HCT116 (cell line): ENCODE measurements around the gene PELI3. TPM values are rescaled to one million over a fixed set of nuclear protein-coding genes. Genes with fewer than 3 reads are reported as not detected.

Experiments
- ATAC-seq: fragments of 200-7000 bp; cut with Tn5 transposase; 2 replicates; pipeline ENCODE4 v1.9.1; 2020; ENCODE audit warnings: mild to moderate bottlenecking, moderate library complexity
- BruUV-seq: library from RNA; stranded (reverse); fragments of 400-500 nt; replicated peaks from 2 replicates; lab custom pipeline; 2021; lab: Mats Ljungman, UMichigan
- CTCF ChIA-PET: fragments of 300-600 bp; sonication (Branson Sonifier 250); formaldehyde crosslinking; loops from one replicate; lab custom pipeline; 2021; ENCODE audit warnings: antibody characterized with exemption; lab: Charles Lee
- POLR2A ChIA-PET: fragments of 300-600, 350-600 bp; sonication (Branson Sonifier 250); formaldehyde crosslinking; loops from one replicate; lab custom pipeline; 2021; ENCODE audit warnings: antibody characterized with exemption; lab: Charles Lee
- RAD21 ChIA-PET, 2 experiments: fragments of 300-600 bp; sonication (Branson Sonifier 250); formaldehyde crosslinking; loops; one replicate each; lab custom pipeline; 2023; ENCODE audit warnings: low total read pairs in 2 of 2; ENCODE audit not compliant: uncharacterized antibody in 2 of 2, unreplicated experiment in 2 of 2, low non-redundant PET in 1 of 2; lab: Charles Lee
- DNase-seq: peaks from one replicate; pipeline ENCODE4 v3.0.0-alpha.2; 2010; ENCODE audit warnings: low read depth, low spot score
- H2AFZ ChIP-seq: fragments of 200-600 bp; shearing (Covaris generic), sonication (generic); 2 replicates; pipeline ENCODE4 v1.6.1; 2017; ENCODE audit warnings: low read depth, mixed run types, mixed read lengths, antibody characterized with exemption, low read length; ENCODE audit not compliant: poor library complexity, severe bottlenecking
- H3K27ac ChIP-seq: 2 replicates; pipeline ENCODE4 v1.5.1; 2012; ENCODE audit warnings: low read depth, low read length
- H3K27me3 ChIP-seq: fragments of 200-600 bp; sonication (generic); 2 replicates; pipeline ENCODE4 v1.6.1; 2016; ENCODE audit warnings: mixed run types, low read length, mixed read lengths; ENCODE audit not compliant: insufficient read depth
- H3K36me3 ChIP-seq, 2 experiments: fragments of 200-500 bp in 1 of 2; fragments of 200-600 bp in 1 of 2; sonication (Bioruptor generic) in 1 of 2; sonication (generic) in 1 of 2; 2 replicates each; pipeline versions ENCODE4 v1.5.1 to v1.6.1; 2014 to 2016; ENCODE audit warnings: low read length in 2 of 2, inconsistent platforms in 1 of 2, mixed read lengths in 1 of 2, mixed run types in 1 of 2; ENCODE audit not compliant: insufficient read depth in 2 of 2, control insufficient read depth in 1 of 2
- H3K4me1 ChIP-seq, 2 experiments: fragments of 200-600 bp in 1 of 2; sonication (generic) in 1 of 2; 2 replicates each; pipeline versions ENCODE4 v1.5.1 to v1.6.1; 2012 to 2017; ENCODE audit warnings: low read length in 2 of 2, inconsistent platforms in 1 of 2, mild to moderate bottlenecking in 1 of 2, mixed read lengths in 1 of 2, mixed run types in 1 of 2, moderate library complexity in 1 of 2; ENCODE audit not compliant: insufficient read depth in 2 of 2, control insufficient read depth in 1 of 2
- H3K4me2 ChIP-seq: fragments of 200-600 bp; sonication (generic); 2 replicates; pipeline ENCODE4 v1.6.1; 2017; ENCODE audit warnings: mixed run types, low read length, mixed read lengths
- H3K4me3 ChIP-seq, 2 experiments: fragments of 200-600 bp in 1 of 2; sonication (generic) in 1 of 2; replicated peaks in 1 of 2; 2 replicates each; pipeline ENCODE4 v1.5.1; 2011 to 2016; ENCODE audit warnings: low read length in 2 of 2, control low read depth in 1 of 2, low read depth in 1 of 2, mild to moderate bottlenecking in 1 of 2, mixed read lengths in 1 of 2, mixed run types in 1 of 2
- H3K79me2 ChIP-seq: fragments of 200-600 bp; sonication (generic); 2 replicates; pipeline ENCODE4 v1.6.1; 2017; ENCODE audit warnings: mild to moderate bottlenecking, mixed run types, low read length, moderate library complexity, mixed read lengths; ENCODE audit not compliant: insufficient read depth
- H3K9ac ChIP-seq: fragments of 200-600 bp; sonication (generic); 2 replicates; pipeline ENCODE4 v1.6.1; 2016; ENCODE audit warnings: low read length, mixed read lengths
- H3K9me2 ChIP-seq: fragments of 200-600 bp; sonication (generic), shearing (Covaris generic); 2 replicates; pipeline ENCODE4 v1.6.1; 2017; ENCODE audit warnings: mixed run types, mild to moderate bottlenecking, moderate library complexity; ENCODE audit not compliant: insufficient read depth
- H3K9me3 ChIP-seq, 2 experiments: fragments of 200-500 bp in 1 of 2; fragments of 200-600 bp in 1 of 2; sonication (Bioruptor generic) in 1 of 2; sonication (generic) in 1 of 2; 2 replicates each; pipeline ENCODE4 v1.6.1; 2014 to 2017; ENCODE audit warnings: low read length in 2 of 2, mixed read lengths in 2 of 2, inconsistent platforms in 1 of 2, low read depth in 1 of 2, mild to moderate bottlenecking in 1 of 2, mixed run types in 1 of 2, moderate library complexity in 1 of 2; ENCODE audit not compliant: control insufficient read depth in 1 of 2, insufficient read depth in 1 of 2
- H4K20me1 ChIP-seq: fragments of 200-600 bp; sonication (generic), shearing (Covaris generic); 2 replicates; pipeline ENCODE4 v1.6.1; 2017; ENCODE audit warnings: mixed run types, mild to moderate bottlenecking, moderate library complexity; ENCODE audit not compliant: insufficient read depth
- CEBPB ChIP-seq: IDR thresholded peaks from 2 replicates; pipeline ENCODE4 v1.6.1; 2012; ENCODE audit warnings: low read depth
- JUND ChIP-seq: IDR thresholded peaks from 2 replicates; pipeline ENCODE4 v1.6.1; 2012
- MAX ChIP-seq: IDR thresholded peaks from 2 replicates; pipeline ENCODE4 v1.6.1; 2012
- POLR2A ChIP-seq: IDR thresholded peaks from 2 replicates; pipeline ENCODE4 v1.7.0; 2011; ENCODE audit warnings: borderline replicate concordance; ENCODE audit not compliant: insufficient read depth, insufficient read length; ENCODE audit errors: extremely low read depth
- SP1 ChIP-seq: IDR thresholded peaks from 2 replicates; pipeline ENCODE4 v1.6.1; 2012; ENCODE audit warnings: low read depth
- TCF7L2 ChIP-seq: IDR thresholded peaks from 2 replicates; pipeline ENCODE4 v1.7.0; 2011; ENCODE audit warnings: borderline replicate concordance, inconsistent platforms; ENCODE audit not compliant: insufficient read depth, insufficient read length; ENCODE audit errors: extremely low read depth
- ZFX ChIP-seq: fragments of 450-650 bp; IDR thresholded peaks from 2 replicates; pipeline ENCODE4 v1.6.1; 2017
- intact Hi-C: fragments of 100-400 bp; cut with micrococcal nuclease; formaldehyde crosslinking; loops from 2 replicates; pipeline ENCODE4 v1.10.0; 2022
- total RNA-seq: library from RNA; stranded (reverse); gene quantifications from one replicate; pipeline ENCODE4 v1.2.1, GENCODE V29; 2021; ENCODE audit not compliant: unreplicated experiment
- TF ChIP-seq, protein P1 (sequence below): IDR thresholded peaks from 2 replicates; pipeline ENCODE4 v1.6.1; 2011; ENCODE audit warnings: mild to moderate bottlenecking, low read length, moderate library complexity; ENCODE audit not compliant: insufficient replicate concordance; ENCODE audit errors: extremely low read depth

PELI3 gene
- total RNA-seq, 1 experiment from 2014 or later, result 12.8 TPM

DNA sequence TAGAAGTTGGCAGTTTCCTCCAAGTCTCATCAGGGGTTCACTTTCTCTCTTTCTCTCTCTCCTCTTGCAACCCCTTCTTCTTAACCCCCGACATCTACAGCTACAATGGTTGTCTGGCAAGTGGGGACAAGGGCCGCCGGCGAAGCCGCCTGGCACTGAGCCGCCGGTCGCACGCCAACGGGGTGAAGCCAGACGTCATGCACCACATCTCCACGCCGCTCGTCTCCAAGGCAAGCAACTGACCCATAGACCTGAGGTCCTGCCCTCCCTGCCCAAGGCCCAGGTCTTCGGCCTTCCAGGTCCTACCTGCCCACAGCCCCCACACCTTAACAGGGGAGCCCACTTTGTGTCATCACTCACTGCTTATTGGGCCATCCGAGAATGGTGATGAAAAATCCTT lies 4.4 kb downstream of the PELI3 start:
- TF ChIP-seq TCF7L2 (no peak), CEBPB (no peak), JUND (no peak), ZFX (no peak), POLR2A (no peak), SP1 (no peak), MAX (no peak)
- TF ChIP-seq, protein P1, sequence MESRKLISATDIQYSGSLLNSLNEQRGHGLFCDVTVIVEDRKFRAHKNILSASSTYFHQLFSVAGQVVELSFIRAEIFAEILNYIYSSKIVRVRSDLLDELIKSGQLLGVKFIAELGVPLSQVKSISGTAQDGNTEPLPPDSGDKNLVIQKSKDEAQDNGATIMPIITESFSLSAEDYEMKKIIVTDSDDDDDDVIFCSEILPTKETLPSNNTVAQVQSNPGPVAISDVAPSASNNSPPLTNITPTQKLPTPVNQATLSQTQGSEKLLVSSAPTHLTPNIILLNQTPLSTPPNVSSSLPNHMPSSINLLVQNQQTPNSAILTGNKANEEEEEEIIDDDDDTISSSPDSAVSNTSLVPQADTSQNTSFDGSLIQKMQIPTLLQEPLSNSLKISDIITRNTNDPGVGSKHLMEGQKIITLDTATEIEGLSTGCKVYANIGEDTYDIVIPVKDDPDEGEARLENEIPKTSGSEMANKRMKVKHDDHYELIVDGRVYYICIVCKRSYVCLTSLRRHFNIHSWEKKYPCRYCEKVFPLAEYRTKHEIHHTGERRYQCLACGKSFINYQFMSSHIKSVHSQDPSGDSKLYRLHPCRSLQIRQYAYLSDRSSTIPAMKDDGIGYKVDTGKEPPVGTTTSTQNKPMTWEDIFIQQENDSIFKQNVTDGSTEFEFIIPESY, result no peak
- Histone ChIP-seq H3K4me2 (no peak overlapping the region), H2AFZ (no peak overlapping the region), H3K9me3 (no peaks in the 10 kb centered on the region), H3K27ac (no peak overlapping the region), H3K79me2 (peaks cover 8% of the 10 kb centered on the region; the same call in 1 of the 2 replicates), H3K27me3 (no peaks in the 10 kb centered on the region), H3K4me1 (peaks cover 6 to 13% of the 10 kb centered on the region in 2 experiments), H3K4me3 (no peak overlapping the region), H4K20me1 (no peaks in the 10 kb centered on the region), H3K36me3 (peaks cover 8 to 12% of the 10 kb centered on the region in 2 experiments; a peak in 2 of 4 replicates), H3K9me2 (no peaks in the 10 kb centered on the region), H3K9ac (no peak overlapping the region)
- intact Hi-C loops, result no loop called here
- no TSS peak for BruUV-seq
- POLR2A ChIA-PET, result interaction anchor here (2.4 kb wide), 1 partner anchor 9 kb away, joined by 13 read pairs; the partner anchor contains the start of gene DPP3
- no peak for ATAC-seq
- CTCF ChIA-PET, result no interaction called here
- RAD21 ChIA-PET, result no interaction called here
- no peak for DNase-seq

- no peaks in the 10 kb centered on the region for H3K9me3 ChIP-seq
- peaks cover 8% of the 10 kb centered on the region; the same call in 1 of the 2 replicates for H3K79me2 ChIP-seq
- peaks cover 8 to 12% of the 10 kb centered on the region in 2 experiments; a peak in 2 of 4 replicates for H3K36me3 ChIP-seq
- no peak overlapping the region for H3K4me3 ChIP-seq
- BruUV-seq, result no TSS peak
- no peaks in the 10 kb centered on the region for H3K27me3 ChIP-seq
- no peaks in the 10 kb centered on the region for H4K20me1 ChIP-seq
- ChIA-PET POLR2A (no interaction called here), CTCF (no interaction called here), RAD21 (no interaction called here)
- DNase-seq (no peak), ATAC-seq (no peak)
- no peak for TF ChIP-seq TCF7L2
- H2AFZ ChIP-seq, result no peak overlapping the region
- H3K27ac ChIP-seq, result no peak overlapping the region
- intact Hi-C loops, result no loop called here
- no peak overlapping the region for H3K4me2 ChIP-seq
- H3K9me2 ChIP-seq, result no peaks in the 10 kb centered on the region
- H3K9ac ChIP-seq, result no peak overlapping the region
- peaks cover 5 to 9% of the 10 kb centered on the region in 2 experiments; a peak in 3 of 4 replicates for H3K4me1 ChIP-seq
These were observed 5.3 kb downstream of the PELI3 start for GRCh38 chr11:66472054-66472453.
